Duodenal mucosa (tissue), 2 donors: ENCODE measurements around the gene FAM13A.
"Not testable (repeated sequence)": the region's sequence is repeated elsewhere in the genome, so short reads cannot be mapped to it uniquely, and the experiment has no call there.

Experiments
- H3K27ac ChIP-seq: one replicate; pipeline ENCODE4 v1.7.0; 2013; ENCODE audit warnings: low read depth, low read length
- H3K27me3 ChIP-seq, 2 donors: one replicate each; pipeline ENCODE4 v1.7.0; 2013; ENCODE audit warnings: low read length in 2 of 2, control low read depth in 1 of 2; ENCODE audit not compliant: insufficient read depth in 2 of 2, control insufficient read depth in 1 of 2
- H3K36me3 ChIP-seq, 2 donors: one replicate each; pipeline ENCODE4 v1.7.0; 2013; ENCODE audit warnings: low read length in 2 of 2, control low read depth in 1 of 2; ENCODE audit not compliant: insufficient read depth in 2 of 2, control insufficient read depth in 1 of 2
- H3K4me1 ChIP-seq, 2 donors: one replicate each; pipeline ENCODE4 v1.7.0; 2013; ENCODE audit warnings: low read length in 2 of 2, control low read depth in 1 of 2; ENCODE audit not compliant: insufficient read depth in 2 of 2, control insufficient read depth in 1 of 2
- H3K4me3 ChIP-seq, 2 donors: one replicate each; pipeline ENCODE4 v1.7.0; 2013; ENCODE audit warnings: low read length in 2 of 2, low read depth in 1 of 2
- H3K9ac ChIP-seq, 2 donors: one replicate each; pipeline ENCODE4 v1.7.0; 2013; ENCODE audit warnings: low read length in 2 of 2, low read depth in 1 of 2
- H3K9me3 ChIP-seq, 2 donors: one replicate each; pipeline ENCODE4 v1.7.0; 2013; ENCODE audit warnings: low read length in 2 of 2, control low read depth in 1 of 2; ENCODE audit not compliant: control insufficient read depth in 1 of 2

FAM13A gene

GRCh38 chr4:89070041-89070440, 13.1 kb upstream of the FAM13A start:
- Histone ChIP-seq H3K4me1 (no peaks in the 10 kb centered on the region), H3K4me3 (no peak overlapping the region), H3K27me3 (no peaks in the 10 kb centered on the region), H3K9ac (no peak overlapping the region), H3K36me3 (no peaks in the 10 kb centered on the region), H3K27ac (no peak overlapping the region), H3K9me3 (no peaks in the 10 kb centered on the region)

- no peaks in the 10 kb centered on the region for H3K36me3 ChIP-seq
- H3K9ac ChIP-seq = no peak overlapping the region
- no peaks in the 10 kb centered on the region for H3K27me3 ChIP-seq
- no peaks in the 10 kb centered on the region for H3K4me1 ChIP-seq
- H3K9me3 ChIP-seq = no peaks in the 10 kb centered on the region
- H3K27ac ChIP-seq = no peak overlapping the region
- H3K4me3 ChIP-seq = no peak overlapping the region
Measured at GRCh38 chr4:89069481-89069880, 12.5 kb upstream of the FAM13A start.

GRCh38 chr4:89067417-89067816, 10.4 kb upstream of the FAM13A start:
- Histone ChIP-seq H3K4me1 (no peaks in the 10 kb centered on the region), H3K36me3 (no peaks in the 10 kb centered on the region), H3K9me3 (no peaks in the 10 kb centered on the region), H3K27me3 (no peaks in the 10 kb centered on the region), H3K27ac (no peak overlapping the region), H3K4me3 (no peak overlapping the region), H3K9ac (no peak overlapping the region)

- no peaks in the 10 kb centered on the region for H3K27me3 ChIP-seq
- no peak overlapping the region for H3K27ac ChIP-seq
- peaks cover 0 to 3% of the 10 kb centered on the region in 2 donors for H3K9me3 ChIP-seq
- no peak overlapping the region for H3K4me3 ChIP-seq
- no peak overlapping the region for H3K9ac ChIP-seq
- no peaks in the 10 kb centered on the region for H3K4me1 ChIP-seq
- no peaks in the 10 kb centered on the region for H3K36me3 ChIP-seq
Measured at GRCh38 chr4:89064848-89065247, 7.9 kb upstream of the FAM13A start.

- H3K36me3 ChIP-seq, H3K4me3 ChIP-seq, H3K27ac ChIP-seq, H3K9ac ChIP-seq, H3K9me3 ChIP-seq, H3K27me3 ChIP-seq: not testable (repeated sequence)
- H3K4me1 ChIP-seq = peaks cover 0 to 24% of the 10 kb centered on the region in 2 donors
Measured at GRCh38 chr4:89057844-89058243, 859 bp upstream of the FAM13A start.

GRCh38 chr4:89056292-89056952, 563 bp downstream of the FAM13A start:
- peak overlapping the region; percentile 21 to 57 for H3K9ac ChIP-seq
- peak overlapping the region; percentile 65 to 84 for H3K4me3 ChIP-seq
- no peaks in the 10 kb centered on the region for H3K36me3 ChIP-seq
- peaks cover 0 to 3% of the 10 kb centered on the region in 2 donors for H3K9me3 ChIP-seq
- peaks cover 0 to 24% of the 10 kb centered on the region in 2 donors for H3K4me1 ChIP-seq
- no peak overlapping the region for H3K27ac ChIP-seq
- H3K27me3 ChIP-seq = no peaks in the 10 kb centered on the region

GRCh38 chr4:89055157-89056080, 1.6 kb downstream of the FAM13A start:
- no peak overlapping the region for H3K27ac ChIP-seq
- H3K27me3 ChIP-seq = no peaks in the 10 kb centered on the region
- peaks cover 0 to 24% of the 10 kb centered on the region in 2 donors for H3K4me1 ChIP-seq
- peaks cover 0 to 6% of the 10 kb centered on the region in 2 donors for H3K9me3 ChIP-seq
- no peak overlapping the region for H3K9ac ChIP-seq
- H3K4me3 ChIP-seq = peak overlapping the region; percentile 65 to 84
- H3K36me3 ChIP-seq = no peaks in the 10 kb centered on the region

- Histone ChIP-seq H3K9ac (no peak overlapping the region), H3K9me3 (peaks cover 0 to 6% of the 10 kb centered on the region in 2 donors), H3K27ac (no peak overlapping the region)
Measured at GRCh38 chr4:89054627-89055026, 2.4 kb downstream of the FAM13A start.

DNA sequence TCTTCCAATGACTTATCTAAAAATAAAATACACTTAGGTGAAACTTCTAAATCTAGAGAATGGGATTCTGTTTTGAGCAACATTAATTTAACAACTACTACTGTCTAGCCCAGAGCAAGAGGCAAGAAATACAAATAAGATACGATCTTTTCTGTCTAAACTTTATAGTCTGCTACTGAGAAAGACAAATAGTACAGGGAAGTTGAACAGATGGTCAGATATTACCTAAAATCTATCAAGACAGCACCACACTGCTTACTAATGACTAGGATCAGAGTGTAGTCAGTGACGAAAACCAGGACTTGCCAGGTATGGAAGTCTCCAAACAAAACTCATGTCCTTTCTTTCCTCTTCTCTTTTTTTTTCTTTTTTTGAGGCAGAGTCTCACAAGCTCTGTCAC, 7.1 kb downstream of the FAM13A start:
- Histone ChIP-seq H3K27me3 (no peaks in the 10 kb centered on the region), H3K4me1 (peaks cover 0 to 6% of the 10 kb centered on the region in 2 donors), H3K9ac (no peak overlapping the region), H3K36me3 (no peaks in the 10 kb centered on the region), H3K9me3 (peaks cover 0 to 6% of the 10 kb centered on the region in 2 donors), H3K27ac (no peak overlapping the region), H3K4me3 (no peak overlapping the region)

More at GRCh38 chr4:89054627-89055026, 2.4 kb downstream of the FAM13A start:
- peak overlapping the region in 1 of 2 donors; percentile 32 for H3K4me3 ChIP-seq
- no peaks in the 10 kb centered on the region for H3K27me3 ChIP-seq
- peaks cover 0 to 24% of the 10 kb centered on the region in 2 donors for H3K4me1 ChIP-seq
- no peaks in the 10 kb centered on the region for H3K36me3 ChIP-seq

DNA sequence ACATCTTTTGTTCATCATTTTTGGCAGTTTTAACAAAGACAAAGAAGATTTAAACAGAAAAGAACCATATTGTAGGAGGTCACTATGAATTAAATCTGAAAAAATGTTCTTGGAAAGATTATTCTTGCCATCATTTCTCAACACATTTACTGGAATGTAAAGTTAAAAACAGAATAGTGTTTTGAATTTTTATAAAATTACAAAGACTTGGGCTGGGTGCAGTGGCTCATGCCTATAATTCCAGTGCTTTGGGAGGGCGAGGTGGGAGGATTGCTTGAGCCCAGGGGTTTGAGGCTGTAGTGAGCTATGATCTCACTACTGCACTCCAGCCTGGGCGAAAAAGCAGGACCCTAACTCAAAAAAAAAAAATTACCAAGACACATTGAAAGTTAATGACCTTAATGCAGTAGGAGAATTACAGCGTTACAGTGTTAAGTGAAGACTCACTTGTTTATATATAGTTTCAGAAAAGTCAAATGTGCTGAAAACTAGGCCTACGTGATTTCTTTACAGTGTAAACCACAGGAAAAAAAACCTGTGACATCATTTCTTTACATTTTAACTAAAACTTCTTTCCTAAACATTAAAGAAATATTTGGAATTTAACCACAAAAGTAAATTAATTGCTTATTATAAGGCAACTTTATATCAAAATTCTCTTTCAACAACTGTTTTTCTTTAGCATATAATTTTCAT, 7.9 kb downstream of the FAM13A start:
- Histone ChIP-seq H3K27ac (no peak overlapping the region), H3K9ac (no peak overlapping the region), H3K4me3 (no peak overlapping the region), H3K4me1 (no peaks in the 10 kb centered on the region), H3K27me3 (no peaks in the 10 kb centered on the region), H3K9me3 (peaks cover 0 to 6% of the 10 kb centered on the region in 2 donors), H3K36me3 (no peaks in the 10 kb centered on the region)
